K562 (cell line): ENCODE measurements around the gene CSTB. TPM values are rescaled to one million over a fixed set of nuclear protein-coding genes. Genes with fewer than 3 reads are reported as not detected.

Experiments used
- ATAC-seq: fragments of 200-7000 bp; cut with Tn5 transposase; 3 replicates; pipeline ENCODE4 v1.9.1; 2020; ENCODE audit warnings: moderate library complexity
- BruUV-seq: library from RNA; stranded (reverse); fragments of 400-500 nt; replicated peaks from 2 replicates; lab custom pipeline; 2021; lab: Mats Ljungman, UMichigan
- CTCF ChIA-PET: fragments of 300-600 bp; formaldehyde crosslinking; extraction: SDS; loops from one replicate; lab custom pipeline; 2021; ENCODE audit warnings: low intra/inter-chr PET ratio; lab: Yijun Ruan, JAX
- POLR2A ChIA-PET: fragments of 300-600, 350-650 bp; sonication (Branson Sonifier 250); formaldehyde crosslinking; extraction: SDS; loops from one replicate; lab custom pipeline; 2021; ENCODE audit warnings: antibody characterized with exemption, inconsistent platforms; lab: Yijun Ruan, JAX
- DNase-seq, 4 experiments: peaks; one replicate each; pipeline versions ENCODE4 v3.0.0 to v3.0.0-alpha.2; 2011 to 2018; ENCODE audit warnings: low spot score in 3 of 4, mixed read lengths in 3 of 4; ENCODE audit errors: extremely low read depth in 1 of 4
- FAIRE-seq: peaks from 2 replicates; lab custom pipeline; 2011; peaks lifted over from hg19 to GRCh38; lab: Jason Lieb, UNC
- H2AFZ ChIP-seq: 2 replicates; pipeline ENCODE4 v1.6.0; 2011; ENCODE audit warnings: low read depth, low read length, control low read depth, inconsistent platforms
- H3K27ac ChIP-seq: fragments of 200-600 bp; 3 replicates; pipeline ENCODE4 v1.8.0; 2011; ENCODE audit warnings: low read depth, mild to moderate bottlenecking, control low read depth, inconsistent platforms, low read length, moderate library complexity, mixed read lengths; ENCODE audit errors: extremely low read depth
- H3K27me3 ChIP-seq, 2 experiments: fragments of 300-600 bp in 1 of 2; 2 replicates in 1 of 2; 3 replicates in 1 of 2; pipeline versions ENCODE4 v1.6.0 to v1.8.0; 2011; ENCODE audit warnings: inconsistent platforms in 2 of 2, low read length in 2 of 2, mild to moderate bottlenecking in 1 of 2, mixed read lengths in 1 of 2, moderate library complexity in 1 of 2; ENCODE audit not compliant: control insufficient read depth in 2 of 2, insufficient read depth in 2 of 2
- H3K36me3 ChIP-seq: fragments of 300-600 bp; 3 replicates; pipeline ENCODE4 v1.8.0; 2011; ENCODE audit warnings: mild to moderate bottlenecking, low read length, inconsistent platforms; ENCODE audit not compliant: control insufficient read depth, insufficient read depth
- H3K4me1 ChIP-seq, 2 experiments: fragments of 200-600 bp in 1 of 2; replicated peaks in 1 of 2; 2 replicates in 1 of 2; 3 replicates in 1 of 2; pipeline versions ENCODE4 v1.5.1 to v1.8.0; 2011; ENCODE audit warnings: inconsistent platforms in 2 of 2, low read length in 2 of 2, mild to moderate bottlenecking in 1 of 2, mixed read lengths in 1 of 2, moderate library complexity in 1 of 2; ENCODE audit not compliant: control insufficient read depth in 2 of 2, insufficient read depth in 2 of 2
- H3K4me2 ChIP-seq: 2 replicates; pipeline ENCODE4 v1.6.1; 2011; ENCODE audit warnings: low read length, control low read depth, inconsistent platforms, mixed read lengths; ENCODE audit not compliant: insufficient read depth
- H3K4me3 ChIP-seq: fragments of 200-600 bp; sonication (generic), shearing (Covaris generic); 2 replicates; pipeline ENCODE4 v1.5.1; 2016; ENCODE audit warnings: control low read depth, inconsistent platforms
- H3K79me2 ChIP-seq: fragments of 200-600 bp; 3 replicates; pipeline ENCODE4 v1.8.0; 2011; ENCODE audit warnings: low read length, inconsistent platforms; ENCODE audit not compliant: control insufficient read depth, insufficient read depth
- H3K9ac ChIP-seq, 2 experiments: 2 replicates each; pipeline versions ENCODE4 v1.6.0 to v1.6.1; 2011; ENCODE audit warnings: low read depth in 2 of 2, low read length in 2 of 2, control low read depth in 1 of 2, inconsistent platforms in 1 of 2, mild to moderate bottlenecking in 1 of 2, mixed read lengths in 1 of 2; ENCODE audit not compliant: insufficient read depth in 1 of 2
- H3K9me1 ChIP-seq: one replicate; pipeline ENCODE4 v1.6.0; 2011; ENCODE audit warnings: inconsistent platforms, mild to moderate bottlenecking, low read length, moderate library complexity; ENCODE audit not compliant: control insufficient read depth, insufficient read depth
- H3K9me3 ChIP-seq: replicated peaks from 2 replicates; pipeline ENCODE4 v1.5.1; 2011; ENCODE audit warnings: low read depth, low read length, inconsistent platforms; ENCODE audit not compliant: control insufficient read depth, insufficient read depth
- H4K20me1 ChIP-seq: replicated peaks from 2 replicates; pipeline ENCODE4 v1.6.1; 2011; ENCODE audit warnings: low read length, inconsistent platforms, mixed read lengths; ENCODE audit not compliant: control insufficient read depth, insufficient read depth
- FOXA1 ChIP-seq: fragments of 450-650 bp; IDR thresholded peaks from 2 replicates; pipeline ENCODE4 v1.6.1; 2016; ENCODE audit warnings: mild to moderate bottlenecking, borderline replicate concordance
- HDAC3 ChIP-seq: fragments of 450-650 bp; IDR thresholded peaks from 2 replicates; pipeline ENCODE4 v1.6.1; 2018; ENCODE audit warnings: borderline replicate concordance, mild to moderate bottlenecking, moderate library complexity; ENCODE audit not compliant: partially characterized antibody
- HMG20B ChIP-seq: fragments of 250-450 bp; sonication (Bioruptor Pico); IDR thresholded peaks from 2 replicates; pipeline ENCODE4 v1.5.0; 2021; ENCODE audit warnings: mild to moderate bottlenecking
- KDM4B ChIP-seq, 2 experiments: fragments of 450-650 bp in 1 of 2; sonication (generic) in 1 of 2; IDR thresholded peaks; 2 replicates each; pipeline ENCODE4 v1.6.1; 2016 to 2017; ENCODE audit warnings: borderline replicate concordance in 2 of 2, antibody characterized with exemption in 1 of 2, low read depth in 1 of 2, mild to moderate bottlenecking in 1 of 2
- MAX ChIP-seq: sonication (generic); formaldehyde crosslinking; IDR thresholded peaks from 2 replicates; pipeline ENCODE4 v1.9.0; 2022; ENCODE audit warnings: mild to moderate bottlenecking, missing genetic modification reagents
- MCM2 ChIP-seq: fragments of 450-650 bp; IDR thresholded peaks from 2 replicates; pipeline ENCODE4 v1.6.1; 2017; ENCODE audit warnings: low read depth, mild to moderate bottlenecking
- NCOA2 ChIP-seq, 2 experiments: fragments of 450-650 bp; IDR thresholded peaks; 2 replicates each; pipeline ENCODE4 v1.6.1; 2018; ENCODE audit warnings: mild to moderate bottlenecking in 2 of 2, moderate library complexity in 1 of 2; ENCODE audit not compliant: partially characterized antibody in 2 of 2
- RAD21 ChIP-seq, 2 experiments: fragments of 250-450 bp in 1 of 2; fragments of 450-650 bp in 1 of 2; sonication (Bioruptor Pico) in 1 of 2; formaldehyde crosslinking in 1 of 2; IDR thresholded peaks in 1 of 2; conservative IDR thresholded peaks in 1 of 2; 2 replicates each; pipeline versions ENCODE4 v1.4.0 to v1.8.0; 2020 to 2022; ENCODE audit warnings: mild to moderate bottlenecking in 2 of 2, moderate library complexity in 1 of 2
- REST ChIP-seq, 2 experiments: fragments of 450-650 bp; formaldehyde crosslinking in 1 of 2; IDR thresholded peaks; 2 replicates each; pipeline versions ENCODE4 v1.4.0 to v1.6.1; 2014 to 2020; ENCODE audit warnings: mild to moderate bottlenecking in 2 of 2, borderline replicate concordance in 1 of 2, low read depth in 1 of 2
- STAG1 ChIP-seq: sonication (generic); formaldehyde crosslinking; IDR thresholded peaks from 2 replicates; pipeline ENCODE4 v1.5.0; 2020; ENCODE audit warnings: missing genetic modification reagents, borderline replicate concordance
- SUPT5H ChIP-seq: fragments of 450-650 bp; IDR thresholded peaks from 2 replicates; pipeline ENCODE4 v1.6.1; 2016
- WGBS: fragments of 100-300 bp; shearing (Covaris generic); methylation state at CpG from one replicate; pipeline ENCODE4 v1.1.6; 2016; ENCODE audit warnings: low coverage, mixed read lengths; ENCODE audit not compliant: insufficient coverage; ENCODE audit errors: missing lambda C conversion rate; 5-methylcytosine and 5-hydroxymethylcytosine counted together
- in situ Hi-C: fragments of 300-500 bp; cut with MboI; formaldehyde crosslinking; loops from 4 replicates; pipeline ENCODE4 v1.15.0; 2018; ENCODE audit warnings: inconsistent platforms, mixed read lengths
- intact Hi-C: fragments of 100-400 bp; cut with micrococcal nuclease; formaldehyde crosslinking; loops from 2 replicates; pipeline ENCODE4 v1.14.2; 2022
- polyA plus RNA-seq, 8 experiments: library from polyadenylated mRNA; depleted of rRNA in 4 of 8; stranded (reverse) in 5 of 8; unstranded in 3 of 8; fragments of >200 nt; fragmentation: Nextera tagmentation in 2 of 8; fragmentation: Illumina TruSeq in 1 of 8; extraction: Ambion mirVana in 2 of 8; extraction: Trizol in 1 of 8; gene quantifications; 2 replicates each; pipeline versions ENCODE4 v1.2.1 to v1.2.3, GENCODE V29; 2011 to 2014; ENCODE audit warnings: inconsistent platforms in 1 of 8, missing spikeins in 1 of 8
- total RNA-seq, 7 experiments: library from RNA; depleted of rRNA in 6 of 7; stranded (reverse); fragments of >200 nt in 6 of 7; fragmentation: Illumina TruSeq in 2 of 7; extraction: Trizol in 2 of 7; gene quantifications; 2 replicates each; pipeline versions ENCODE4 v1.2.1 to v1.2.3, GENCODE V29; 2011 to 2021; ENCODE audit warnings: low replicate concordance in 1 of 7

The CSTB gene
- total and polyA plus RNA-seq, 9 of the 15 experiments (the other 6 are each of a cell fraction or from before 2014, with no cell fraction given) = 12.4 to 65.0 (median 31.7) TPM

- no peaks in the 10 kb centered on the region for H3K27me3 ChIP-seq
- DNase-seq (no peak), FAIRE-seq (no peak), ATAC-seq (peak; percentile 34)
- no peak overlapping the region for H3K4me3 ChIP-seq
- H3K4me1 ChIP-seq = peaks cover 0 to 34% of the 10 kb centered on the region in 2 experiments; a peak in 2 of 5 replicates
- H3K9ac ChIP-seq = peak overlapping the region in 1 of 2 experiments; percentile 28; a peak in 1 of 4 replicates
- in situ Hi-C loops = no loop called here
- H3K36me3 ChIP-seq = peaks cover 75% of the 10 kb centered on the region
- H4K20me1 ChIP-seq = no peaks in the 10 kb centered on the region
- H3K9me3 ChIP-seq = no peaks in the 10 kb centered on the region
- WGBS = 91% methylated on average over 22 of the region's 22 CpGs
- H3K9me1 ChIP-seq = no peaks in the 10 kb centered on the region
- H3K4me2 ChIP-seq = no peak overlapping the region
- BruUV-seq = no TSS peak
- H2AFZ ChIP-seq = no peak overlapping the region
- no peak overlapping the region for H3K27ac ChIP-seq
- H3K79me2 ChIP-seq = no peaks in the 10 kb centered on the region
- intact Hi-C loops = no loop called here
- ChIA-PET POLR2A (no interaction called here), CTCF (interaction anchor here (1.1 kb wide), 1 partner anchor 178 kb away, joined by 3 read pairs; no protein-coding TSS in a partner anchor)
- no peak for TF ChIP-seq HDAC3
- TF ChIP-seq MAX (CRISPR knock-in tag) = no peak
- 0 out of 2 replicates have a peak, but pooled peaks have one; percentile 19 for TF ChIP-seq STAG1 (CRISPR knock-in tag)
- TF ChIP-seq FOXA1 = no peak
- TF ChIP-seq MCM2 = no peak
- no peak for TF ChIP-seq KDM4B (IDR thresholded peaks at IDR 0.05; ENCODE audit: borderline replicate concordance in 2 of 2, low read depth in 1 of 2)
- no peak for TF ChIP-seq SUPT5H
- TF ChIP-seq RAD21 (CRISPR knock-in tag; conservative IDR thresholded peaks at IDR 0.05 in 1 of 2, IDR thresholded peaks at IDR 0.05 in 1 of 2) = peak in 1 of 2 experiments; percentile 36; a peak in 2 of 4 replicates
- no peak for TF ChIP-seq HMG20B (CRISPR knock-in tag)
- peak; percentile 30; the same call in 1 of the 2 replicates for TF ChIP-seq REST (IDR thresholded peaks at IDR 0.05; ENCODE audit: borderline replicate concordance)
- TF ChIP-seq REST (CRISPR knock-in tag; IDR thresholded peaks at IDR 0.05; ENCODE audit: low read depth) = no peak
- no peak for TF ChIP-seq NCOA2 (IDR thresholded peaks at IDR 0.05; ENCODE audit: partially characterized antibody in 2 of 2)
Measured at GRCh38 chr21:43760391-43760958, 15.6 kb downstream of the CSTB start.
